Mucosa of stomach (tissue), 1 donor: ENCODE measurements around the gene IKBIP.
"Not testable (repeated sequence)": the region's sequence is repeated elsewhere in the genome, so short reads cannot be mapped to it uniquely, and the experiment has no call there.

ENCODE experiments used
- H3K27me3 ChIP-seq: one replicate; pipeline ENCODE4 v1.7.0; 2013; ENCODE audit warnings: mild to moderate bottlenecking, low read length; ENCODE audit not compliant: control insufficient read depth, insufficient read depth
- H3K36me3 ChIP-seq: one replicate; pipeline ENCODE4 v1.7.0; 2013; ENCODE audit warnings: low read length; ENCODE audit not compliant: control insufficient read depth, insufficient read depth
- H3K4me1 ChIP-seq: one replicate; pipeline ENCODE4 v1.7.0; 2013; ENCODE audit warnings: mild to moderate bottlenecking, low read length; ENCODE audit not compliant: control insufficient read depth, insufficient read depth
- H3K4me3 ChIP-seq: one replicate; pipeline ENCODE4 v1.7.0; 2013; ENCODE audit warnings: low read length
- H3K9ac ChIP-seq: one replicate; pipeline ENCODE4 v1.7.0; 2013; ENCODE audit warnings: mild to moderate bottlenecking, low read length, moderate library complexity
- H3K9me3 ChIP-seq: one replicate; pipeline ENCODE4 v1.7.0; 2013; ENCODE audit warnings: mild to moderate bottlenecking, low read length, moderate library complexity; ENCODE audit not compliant: control insufficient read depth
- donor health status: Pancreatic carcinoma.

The IKBIP gene

GRCh38 chr12:98656289-98657101, 11.9 kb upstream of the IKBIP start:
- H3K4me1 ChIP-seq: no peaks in the 10 kb centered on the region
- no peaks in the 10 kb centered on the region for H3K27me3 ChIP-seq
- no peak overlapping the region for H3K4me3 ChIP-seq
- H3K9ac ChIP-seq: no peak overlapping the region
- H3K36me3 ChIP-seq: no peaks in the 10 kb centered on the region
- no peaks in the 10 kb centered on the region for H3K9me3 ChIP-seq

DNA sequence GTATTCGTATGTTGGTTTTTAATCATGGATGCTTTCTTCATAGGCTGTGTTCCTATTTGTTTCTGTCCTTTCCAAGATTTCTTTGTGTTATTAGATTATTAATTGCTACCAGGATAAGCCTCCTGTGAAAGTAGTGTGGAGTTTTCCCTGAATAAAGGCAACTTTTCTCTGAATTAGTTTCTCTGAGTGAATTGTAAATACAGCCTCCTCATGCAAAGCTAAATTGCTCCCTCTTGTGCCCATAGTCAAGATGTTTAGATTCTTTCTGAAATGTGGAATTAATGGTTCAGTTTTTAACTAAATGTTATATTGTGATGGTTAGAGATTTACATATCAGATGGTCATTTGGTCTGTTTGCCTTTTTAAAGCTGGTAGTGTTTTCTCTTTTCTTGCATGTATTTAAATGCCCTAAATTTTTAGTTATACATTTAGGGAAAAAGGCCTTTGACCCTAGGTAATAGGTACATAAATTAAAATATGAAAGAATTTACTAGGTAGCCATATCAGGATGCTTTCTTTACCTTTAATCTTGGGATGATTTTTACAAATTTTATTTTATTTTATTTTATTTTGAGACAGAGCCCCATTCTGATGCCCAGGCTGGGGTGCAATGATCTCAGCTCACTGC, 9.4 kb upstream of the IKBIP start:
- Histone ChIP-seq H3K9ac (no peak overlapping the region), H3K36me3 (peaks cover 4% of the 10 kb centered on the region), H3K4me3 (no peak overlapping the region), H3K4me1 (no peaks in the 10 kb centered on the region), H3K27me3 (no peaks in the 10 kb centered on the region), H3K9me3 (no peaks in the 10 kb centered on the region)

GRCh38 chr12:98651328-98651727, 6.7 kb upstream of the IKBIP start:
- Histone ChIP-seq H3K4me1 (no peaks in the 10 kb centered on the region), H3K36me3 (peaks cover 4% of the 10 kb centered on the region), H3K9me3 (no peaks in the 10 kb centered on the region), H3K9ac (no peak overlapping the region), H3K4me3 (no peak overlapping the region), H3K27me3 (no peaks in the 10 kb centered on the region)

DNA sequence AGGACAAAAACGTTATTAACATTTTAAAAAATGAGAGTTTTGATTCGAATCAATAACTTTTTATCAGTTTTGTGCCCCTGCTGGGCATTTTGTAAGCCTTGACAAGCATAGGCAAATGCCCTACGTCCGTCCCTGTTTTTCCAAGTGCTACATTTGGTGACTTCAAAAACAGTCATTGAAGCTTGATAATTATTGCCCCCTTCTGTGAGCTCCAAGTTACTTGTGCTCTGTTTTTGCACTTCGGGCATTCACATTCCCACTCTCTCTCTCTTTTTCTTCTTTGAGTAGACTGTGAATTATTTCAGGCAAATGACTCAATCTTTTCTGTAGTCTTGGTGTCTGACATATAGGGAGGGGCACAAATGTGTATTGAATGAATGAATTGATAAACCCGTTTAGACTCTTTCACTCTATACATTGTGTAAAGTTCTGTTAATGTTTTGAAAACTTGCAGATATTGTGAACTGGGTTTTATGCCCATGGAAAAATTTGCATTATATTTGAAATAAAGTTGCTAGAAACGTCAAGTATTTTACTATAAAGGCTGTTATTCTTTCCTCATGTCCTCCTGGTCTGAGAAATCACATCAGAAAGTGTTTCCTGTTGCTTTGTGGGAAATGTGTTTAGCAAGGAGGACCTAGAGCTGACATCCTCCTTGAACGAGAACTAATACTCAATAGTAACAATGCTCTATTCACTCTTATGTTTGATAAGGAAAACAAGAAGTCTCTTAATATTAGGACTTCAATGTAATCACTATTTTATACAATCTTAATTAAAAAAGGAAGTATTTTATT, 1.9 kb upstream of the IKBIP start:
- Histone ChIP-seq H3K9ac (peak overlapping the region; percentile 94), H3K4me1 (no peaks in the 10 kb centered on the region), H3K4me3 (peak overlapping the region; percentile 91), H3K36me3 (peaks cover 4% of the 10 kb centered on the region), H3K27me3 (no peaks in the 10 kb centered on the region), H3K9me3 (no peaks in the 10 kb centered on the region)

DNA sequence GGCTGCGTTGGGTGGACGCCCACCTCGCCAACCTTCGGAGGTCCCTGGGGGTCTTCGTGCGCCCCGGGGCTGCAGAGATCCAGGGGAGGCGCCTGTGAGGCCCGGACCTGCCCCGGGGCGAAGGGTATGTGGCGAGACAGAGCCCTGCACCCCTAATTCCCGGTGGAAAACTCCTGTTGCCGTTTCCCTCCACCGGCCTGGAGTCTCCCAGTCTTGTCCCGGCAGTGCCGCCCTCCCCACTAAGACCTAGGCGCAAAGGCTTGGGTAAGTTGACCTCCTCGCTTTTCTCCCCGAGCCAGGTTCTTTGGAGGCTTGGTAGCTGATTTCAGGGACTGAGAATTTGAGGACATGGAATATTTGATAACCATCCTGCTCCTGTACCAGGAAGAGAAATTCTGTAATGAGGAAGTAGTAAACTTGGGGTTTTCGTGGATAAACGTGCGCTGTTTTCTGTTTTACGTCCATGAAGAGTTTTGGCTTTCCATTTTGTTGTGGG, 1.0 kb upstream of the IKBIP start:
- no peaks in the 10 kb centered on the region for H3K9me3 ChIP-seq
- H3K36me3 ChIP-seq: peaks cover 4% of the 10 kb centered on the region
- H3K9ac ChIP-seq: peak overlapping the region; percentile 94
- no peaks in the 10 kb centered on the region for H3K4me1 ChIP-seq
- no peaks in the 10 kb centered on the region for H3K27me3 ChIP-seq
- H3K4me3 ChIP-seq: peak overlapping the region; percentile 91

DNA sequence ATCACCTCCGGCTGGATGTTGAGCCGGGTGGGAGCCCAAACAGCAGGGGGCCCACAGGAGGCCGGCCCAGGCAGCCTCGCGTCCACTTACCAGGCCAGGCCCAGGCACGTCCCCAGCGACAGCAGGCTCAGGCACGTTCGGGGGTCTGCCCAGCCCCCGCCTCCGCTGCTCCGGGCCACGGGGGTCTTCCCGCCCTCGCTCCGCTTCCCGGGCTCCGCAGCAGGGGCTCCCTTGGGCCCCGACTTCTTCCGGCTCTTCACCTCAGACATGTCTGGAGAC, 216 bp downstream of the IKBIP start:
- H3K4me1 ChIP-seq: no peaks in the 10 kb centered on the region

GRCh38 chr12:98642801-98643200, 1.8 kb downstream of the IKBIP start:
- not testable (repeated sequence) for H3K4me3 ChIP-seq, H3K36me3 ChIP-seq

More for the DNA sequence above, 216 bp downstream of the IKBIP start:
- Histone ChIP-seq H3K4me3 (peak overlapping the region; percentile 91), H3K27me3 (no peaks in the 10 kb centered on the region), H3K9me3 (no peaks in the 10 kb centered on the region), H3K9ac (peak overlapping the region; percentile 79), H3K36me3 (no peaks in the 10 kb centered on the region)

GRCh38 chr12:98639491-98639890, 5.1 kb downstream of the IKBIP start:
- no peaks in the 10 kb centered on the region for H3K36me3 ChIP-seq
- no peaks in the 10 kb centered on the region for H3K9me3 ChIP-seq
- H3K9ac ChIP-seq: no peak overlapping the region
- H3K4me3 ChIP-seq: no peak overlapping the region
- H3K27me3 ChIP-seq: no peaks in the 10 kb centered on the region
- H3K4me1 ChIP-seq: no peaks in the 10 kb centered on the region

More at GRCh38 chr12:98642801-98643200, 1.8 kb downstream of the IKBIP start:
- not testable (repeated sequence) for H3K27me3 ChIP-seq, H3K9ac ChIP-seq, H3K9me3 ChIP-seq, H3K4me1 ChIP-seq

GRCh38 chr12:98638009-98638408, 6.6 kb downstream of the IKBIP start:
- H3K4me1 ChIP-seq: no peaks in the 10 kb centered on the region
- H3K9ac ChIP-seq: no peak overlapping the region
- no peaks in the 10 kb centered on the region for H3K9me3 ChIP-seq
- no peak overlapping the region for H3K4me3 ChIP-seq
- no peaks in the 10 kb centered on the region for H3K27me3 ChIP-seq
- no peaks in the 10 kb centered on the region for H3K36me3 ChIP-seq

- Histone ChIP-seq H3K9ac (no peak overlapping the region), H3K4me1 (no peaks in the 10 kb centered on the region), H3K9me3 (no peaks in the 10 kb centered on the region), H3K36me3 (no peaks in the 10 kb centered on the region), H3K27me3 (no peaks in the 10 kb centered on the region), H3K4me3 (no peak overlapping the region)
Measured at GRCh38 chr12:98637068-98637467, 7.5 kb downstream of the IKBIP start.

GRCh38 chr12:98635657-98636323, 8.8 kb downstream of the IKBIP start:
- no peaks in the 10 kb centered on the region for H3K27me3 ChIP-seq
- H3K9ac ChIP-seq: no peak overlapping the region
- H3K9me3 ChIP-seq: no peaks in the 10 kb centered on the region
- H3K4me3 ChIP-seq: no peak overlapping the region
- H3K36me3 ChIP-seq: no peaks in the 10 kb centered on the region
- no peaks in the 10 kb centered on the region for H3K4me1 ChIP-seq
